Measurements from ENCODE around the gene SIKE1.

DNA sequence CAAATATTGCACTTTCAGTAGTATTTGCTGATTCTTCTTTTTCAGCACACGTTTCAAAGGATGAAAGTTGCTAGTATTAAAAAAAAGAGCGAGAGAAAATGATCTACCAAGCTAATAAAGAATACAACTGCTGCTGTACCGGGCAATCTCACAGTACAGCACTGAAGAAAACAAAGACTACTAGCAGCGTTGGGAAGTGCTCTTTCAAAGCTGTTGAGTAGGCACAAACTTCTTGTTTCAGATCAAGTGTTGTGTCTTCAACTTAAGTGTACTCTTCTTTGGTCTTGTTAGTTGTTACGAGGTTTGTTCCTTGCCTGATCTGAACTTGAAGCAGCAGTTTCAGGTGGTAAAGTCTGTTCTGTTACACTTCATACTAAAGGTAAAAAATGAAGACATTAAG lies 30.6 kb downstream of the SIKE1 start:
- TF ChIP-seq, protein P1, sequence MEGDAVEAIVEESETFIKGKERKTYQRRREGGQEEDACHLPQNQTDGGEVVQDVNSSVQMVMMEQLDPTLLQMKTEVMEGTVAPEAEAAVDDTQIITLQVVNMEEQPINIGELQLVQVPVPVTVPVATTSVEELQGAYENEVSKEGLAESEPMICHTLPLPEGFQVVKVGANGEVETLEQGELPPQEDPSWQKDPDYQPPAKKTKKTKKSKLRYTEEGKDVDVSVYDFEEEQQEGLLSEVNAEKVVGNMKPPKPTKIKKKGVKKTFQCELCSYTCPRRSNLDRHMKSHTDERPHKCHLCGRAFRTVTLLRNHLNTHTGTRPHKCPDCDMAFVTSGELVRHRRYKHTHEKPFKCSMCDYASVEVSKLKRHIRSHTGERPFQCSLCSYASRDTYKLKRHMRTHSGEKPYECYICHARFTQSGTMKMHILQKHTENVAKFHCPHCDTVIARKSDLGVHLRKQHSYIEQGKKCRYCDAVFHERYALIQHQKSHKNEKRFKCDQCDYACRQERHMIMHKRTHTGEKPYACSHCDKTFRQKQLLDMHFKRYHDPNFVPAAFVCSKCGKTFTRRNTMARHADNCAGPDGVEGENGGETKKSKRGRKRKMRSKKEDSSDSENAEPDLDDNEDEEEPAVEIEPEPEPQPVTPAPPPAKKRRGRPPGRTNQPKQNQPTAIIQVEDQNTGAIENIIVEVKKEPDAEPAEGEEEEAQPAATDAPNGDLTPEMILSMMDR (IDR thresholded peaks at IDR 0.05), result no peak
- no peak for TF ChIP-seq POLR2AphosphoS5 (IDR thresholded peaks at IDR 0.05)
- TF ChIP-seq POLR2A (IDR thresholded peaks at IDR 0.05), result no peak
- TF ChIP-seq EP300 (IDR thresholded peaks at IDR 0.05), result no peak
